NK-92 (cell line): ENCODE measurements around the gene TNIP1.

Source experiments
- DNase-seq: peaks from one replicate; lab custom pipeline; 2025; ENCODE audit not compliant: unreplicated experiment; lab: John Stamatoyannopoulos, UW

TNIP1 gene

GRCh38 chr5:151106509-151106908, 25.7 kb upstream of the TNIP1 start:
- no peak for DNase-seq

- DNase-seq = no peak
Observed at GRCh38 chr5:151106043-151106442, 25.2 kb upstream of the TNIP1 start.

GRCh38 chr5:151105561-151105960, 24.7 kb upstream of the TNIP1 start:
- DNase-seq = no peak

GRCh38 chr5:151104795-151105194, 24.0 kb upstream of the TNIP1 start:
- no peak for DNase-seq

- DNase-seq = no peak
Observed at GRCh38 chr5:151101746-151102145, 20.9 kb upstream of the TNIP1 start.

GRCh38 chr5:151101151-151101550, 20.3 kb upstream of the TNIP1 start:
- no peak for DNase-seq

GRCh38 chr5:151100681-151101080, 19.8 kb upstream of the TNIP1 start:
- no peak for DNase-seq

GRCh38 chr5:151098768-151099121, 17.9 kb upstream of the TNIP1 start:
- no peak for DNase-seq

- DNase-seq = no peak
Observed at GRCh38 chr5:151097820-151098767, 17.3 kb upstream of the TNIP1 start.

GRCh38 chr5:151097061-151097460, 16.2 kb upstream of the TNIP1 start:
- DNase-seq = no peak

- no peak for DNase-seq
Observed at GRCh38 chr5:151096001-151096373, 15.2 kb upstream of the TNIP1 start.

GRCh38 chr5:151095341-151096000, 14.6 kb upstream of the TNIP1 start:
- DNase-seq = no peak

- no peak for DNase-seq
Observed at GRCh38 chr5:151094852-151095245, 14.0 kb upstream of the TNIP1 start.

GRCh38 chr5:151094030-151094851, 13.4 kb upstream of the TNIP1 start:
- no peak for DNase-seq

- no peak for DNase-seq
Observed at GRCh38 chr5:151093476-151093889, 12.6 kb upstream of the TNIP1 start.

GRCh38 chr5:151092762-151093161, 11.9 kb upstream of the TNIP1 start:
- DNase-seq = no peak

GRCh38 chr5:151089726-151090125, 8.9 kb upstream of the TNIP1 start:
- DNase-seq = no peak

- DNase-seq = no peak
Observed at GRCh38 chr5:151088986-151089385, 8.2 kb upstream of the TNIP1 start.

GRCh38 chr5:151087486-151087885, 6.7 kb upstream of the TNIP1 start:
- DNase-seq = no peak

GRCh38 chr5:151086905-151087360, 6.1 kb upstream of the TNIP1 start:
- no peak for DNase-seq

- no peak for DNase-seq
Observed at GRCh38 chr5:151086192-151086869, 5.5 kb upstream of the TNIP1 start.
